HEK293 (cell line): ENCODE data around the gene CFL1.

Source experiments
- CTCF ChIA-PET: fragments of 350-600 bp; formaldehyde crosslinking; extraction: SDS; loops from one replicate; lab custom pipeline; 2021; ENCODE audit warnings: antibody characterized with exemption; lab: Yijun Ruan, JAX
- POLR2A ChIA-PET: fragments of 300-600 bp; formaldehyde crosslinking; extraction: SDS; loops from one replicate; lab custom pipeline; 2020; ENCODE audit warnings: antibody characterized with exemption, inconsistent platforms; lab: Yijun Ruan, JAX
- H3K27ac ChIP-seq: fragments of 200-500 bp; sonication (Bioruptor generic); 2 replicates; pipeline ENCODE4 v1.5.1; 2014; ENCODE audit warnings: low read depth, low read length, control low read depth, inconsistent platforms; ENCODE audit errors: extremely low read depth
- H3K36me3 ChIP-seq, 2 experiments: fragments of 200-500 bp in 1 of 2; sonication (Bioruptor generic) in 1 of 2; 1 replicate in 1 of 2; 2 replicates in 1 of 2; pipeline ENCODE4 v1.5.1; 2014 to 2017; ENCODE audit warnings: inconsistent platforms in 2 of 2, low read length in 2 of 2; ENCODE audit not compliant: control insufficient read depth in 2 of 2, insufficient read depth in 1 of 2
- H3K4me1 ChIP-seq: fragments of 200-500 bp; sonication (Bioruptor generic); 2 replicates; pipeline ENCODE4 v1.5.1; 2014; ENCODE audit warnings: mild to moderate bottlenecking, low read length, inconsistent platforms; ENCODE audit not compliant: control insufficient read depth, insufficient read depth
- H3K4me3 ChIP-seq: 2 replicates; pipeline ENCODE4 v1.5.1; 2011; ENCODE audit warnings: low read depth, mild to moderate bottlenecking, control low read depth, low read length, moderate library complexity
- H3K9me3 ChIP-seq: fragments of 200-500 bp; sonication (Bioruptor generic); 2 replicates; pipeline ENCODE4 v1.5.1; 2014; ENCODE audit warnings: low read depth, low read length, inconsistent platforms; ENCODE audit not compliant: control insufficient read depth, insufficient read depth
- BCL11A ChIP-seq: fragments of 450-650 bp; formaldehyde crosslinking; IDR thresholded peaks from 2 replicates; pipeline ENCODE4 v1.5.1; 2016; ENCODE audit warnings: low read depth, missing biosample characterization, missing genetic modification characterization
- BCL6B ChIP-seq: fragments of 450-650 bp; formaldehyde crosslinking; IDR thresholded peaks from 2 replicates; pipeline ENCODE4 v1.5.1; 2017; ENCODE audit warnings: missing biosample characterization, missing genetic modification characterization
- SCRT2 ChIP-seq: fragments of 450-650 bp; formaldehyde crosslinking; IDR thresholded peaks from 2 replicates; pipeline ENCODE4 v1.5.1; 2016; ENCODE audit warnings: missing biosample characterization, missing genetic modification characterization
- ZBTB17 ChIP-seq: fragments of 450-650 bp; formaldehyde crosslinking; IDR thresholded peaks from 2 replicates; pipeline ENCODE4 v1.5.1; 2016; ENCODE audit warnings: missing biosample characterization, missing genetic modification characterization
- ZBTB20 ChIP-seq: fragments of 450-650 bp; formaldehyde crosslinking; IDR thresholded peaks from 2 replicates; pipeline ENCODE4 v1.5.1; 2016; ENCODE audit warnings: missing biosample characterization, missing genetic modification characterization
- ZBTB21 ChIP-seq: fragments of 450-650 bp; formaldehyde crosslinking; IDR thresholded peaks from 2 replicates; pipeline ENCODE4 v1.5.1; 2017; ENCODE audit warnings: missing biosample characterization, missing genetic modification characterization
- ZBTB7A ChIP-seq: fragments of 450-650 bp; formaldehyde crosslinking; IDR thresholded peaks from 2 replicates; pipeline ENCODE4 v1.5.1; 2016; ENCODE audit warnings: low read depth, missing biosample characterization, missing genetic modification characterization
- ZFHX2 ChIP-seq: fragments of 450-650 bp; formaldehyde crosslinking; conservative IDR thresholded peaks from 2 replicates; pipeline ENCODE4 v1.5.1; 2016; ENCODE audit warnings: missing biosample characterization, missing genetic modification characterization
- ZNF114 ChIP-seq: fragments of 450-650 bp; formaldehyde crosslinking; IDR thresholded peaks from 2 replicates; pipeline ENCODE4 v1.5.0; 2017; ENCODE audit warnings: missing biosample characterization, missing genetic modification characterization
- ZNF133 ChIP-seq: fragments of 450-650 bp; formaldehyde crosslinking; IDR thresholded peaks from 2 replicates; pipeline ENCODE4 v1.5.1; 2016; ENCODE audit warnings: missing biosample characterization, missing genetic modification characterization
- ZNF138 ChIP-seq: fragments of 450-650 bp; formaldehyde crosslinking; IDR thresholded peaks from 2 replicates; pipeline ENCODE4 v1.5.1; 2016; ENCODE audit warnings: missing biosample characterization, missing genetic modification characterization, borderline replicate concordance
- ZNF175 ChIP-seq: fragments of 450-650 bp; formaldehyde crosslinking; IDR thresholded peaks from 2 replicates; pipeline ENCODE4 v1.5.1; 2016; ENCODE audit warnings: missing biosample characterization, missing genetic modification characterization
- ZNF18 ChIP-seq: fragments of 450-650 bp; formaldehyde crosslinking; IDR thresholded peaks from 2 replicates; pipeline ENCODE4 v1.5.1; 2016; ENCODE audit warnings: missing biosample characterization, missing genetic modification characterization
- ZNF2 ChIP-seq: fragments of 450-650 bp; formaldehyde crosslinking; IDR thresholded peaks from 2 replicates; pipeline ENCODE4 v1.5.1; 2016; ENCODE audit warnings: missing biosample characterization, missing genetic modification characterization
- ZNF280C ChIP-seq: fragments of 450-650 bp; formaldehyde crosslinking; IDR thresholded peaks from 2 replicates; pipeline ENCODE4 v1.5.1; 2016; ENCODE audit warnings: missing biosample characterization, missing genetic modification characterization
- ZNF311 ChIP-seq: fragments of 450-650 bp; formaldehyde crosslinking; IDR thresholded peaks from 2 replicates; pipeline ENCODE4 v1.5.1; 2017; ENCODE audit warnings: missing biosample characterization, missing genetic modification characterization, borderline replicate concordance
- ZNF335 ChIP-seq: fragments of 450-650 bp; formaldehyde crosslinking; conservative IDR thresholded peaks from 2 replicates; pipeline ENCODE4 v1.5.1; 2016; ENCODE audit warnings: missing biosample characterization, missing genetic modification characterization
- ZNF354C ChIP-seq: fragments of 450-650 bp; formaldehyde crosslinking; IDR thresholded peaks from 2 replicates; pipeline ENCODE4 v1.5.1; 2016; ENCODE audit warnings: missing biosample characterization, missing genetic modification characterization, low read depth, borderline replicate concordance
- ZNF596 ChIP-seq: fragments of 450-650 bp; IDR thresholded peaks from 2 replicates; pipeline ENCODE4 v1.5.0; 2018; ENCODE audit warnings: missing biosample characterization, mild to moderate bottlenecking, missing genetic modification characterization, moderate library complexity
- ZNF626 ChIP-seq: fragments of 450-650 bp; sonication (Bioruptor Pico); formaldehyde crosslinking; IDR thresholded peaks from 2 replicates; pipeline ENCODE4 v1.5.1; 2018; ENCODE audit warnings: missing biosample characterization, missing genetic modification characterization, inconsistent platforms
- ZNF76 ChIP-seq: fragments of 450-650 bp; formaldehyde crosslinking; IDR thresholded peaks from 2 replicates; pipeline ENCODE4; 2016; ENCODE audit warnings: low read depth, missing biosample characterization, missing genetic modification characterization, borderline replicate concordance
- ZNF768 ChIP-seq: fragments of 450-650 bp; formaldehyde crosslinking; IDR thresholded peaks from 2 replicates; pipeline ENCODE4 v1.5.1; 2018; ENCODE audit warnings: missing biosample characterization, mild to moderate bottlenecking, missing genetic modification characterization
- ZNF776 ChIP-seq: fragments of 450-650 bp; formaldehyde crosslinking; IDR thresholded peaks from 2 replicates; pipeline ENCODE4 v1.5.0; 2017; ENCODE audit warnings: missing biosample characterization, missing genetic modification characterization, borderline replicate concordance
- ZNF837 ChIP-seq: fragments of 450-650 bp; formaldehyde crosslinking; IDR thresholded peaks from 2 replicates; pipeline ENCODE4 v1.5.1; 2016; ENCODE audit warnings: missing biosample characterization, missing genetic modification characterization

Gene CFL1

GRCh38 chr11:65854161-65854592 is 3.8 kb downstream of the CFL1 start:
- no peak for TF ChIP-seq ZNF2 (tag by site-specific recombination)
- no peak for TF ChIP-seq ZBTB20 (tag by site-specific recombination)
- TF ChIP-seq BCL6B (tag by site-specific recombination), result no peak
- TF ChIP-seq ZNF138 (tag by site-specific recombination), result no peak
- TF ChIP-seq ZBTB17 (tag by site-specific recombination), result no peak
- no peak for TF ChIP-seq ZBTB21
- no peak for TF ChIP-seq ZNF114 (tag by site-specific recombination)
- no peak for TF ChIP-seq ZNF76
- no peak for TF ChIP-seq ZNF596
- no peak for TF ChIP-seq ZNF354C
- no peak for TF ChIP-seq ZNF311 (tag by site-specific recombination)
- TF ChIP-seq ZNF280C (tag by site-specific recombination), result no peak
- ChIA-PET CTCF (no interaction called here), POLR2A (no interaction called here)
- no peak overlapping the region for H3K4me3 ChIP-seq
- H3K4me1 ChIP-seq, result peaks cover 2% of the 10 kb centered on the region; the same call in 1 of the 2 replicates
- no peaks in the 10 kb centered on the region for H3K9me3 ChIP-seq
- peaks cover 0 to 56% of the 10 kb centered on the region in 2 experiments; a peak in 1 of 3 replicates for H3K36me3 ChIP-seq
- H3K27ac ChIP-seq, result no peak overlapping the region

GRCh38 chr11:65853246-65853979 is 4.6 kb downstream of the CFL1 start:
- Histone ChIP-seq H3K27ac (no peak overlapping the region), H3K9me3 (no peaks in the 10 kb centered on the region), H3K4me1 (no peaks in the 10 kb centered on the region), H3K36me3 (peaks cover 0 to 56% of the 10 kb centered on the region in 2 experiments; a peak in 1 of 3 replicates), H3K4me3 (no peak overlapping the region)
- POLR2A ChIA-PET, result interaction anchor here (2.4 kb wide), 1 partner anchor 15 kb away, joined by 11 read pairs; no protein-coding TSS in a partner anchor
- no peak for TF ChIP-seq ZFHX2
- TF ChIP-seq SCRT2, result no peak
- TF ChIP-seq ZNF133 (tag by site-specific recombination), result no peak
- no peak for TF ChIP-seq ZBTB7A (tag by site-specific recombination)
- no peak for TF ChIP-seq ZNF335 (tag by site-specific recombination)
- no peak for TF ChIP-seq ZNF768 (tag by site-specific recombination)
- no peak for TF ChIP-seq ZNF18
- TF ChIP-seq ZNF837 (tag by site-specific recombination), result no peak
- TF ChIP-seq ZBTB21, result no peak
- no peak for TF ChIP-seq ZNF596
- no peak for TF ChIP-seq ZNF626
- no peak for TF ChIP-seq ZNF175 (tag by site-specific recombination)
- no peak for TF ChIP-seq ZNF776 (tag by site-specific recombination)
- TF ChIP-seq BCL11A (tag by site-specific recombination), result no peak
- CTCF ChIA-PET, result interaction anchor here (0.6 to 0.7 kb wide), 6 partner anchors 10 to 313 kb away, joined by 3 to 5 read pairs (median 3); no protein-coding TSS in a partner anchor
